ENCODE measurements around the gene RGL1. TPM values are rescaled to one million over a fixed set of nuclear protein-coding genes. Genes with fewer than 3 reads are reported as not detected.

The RGL1 gene
- total and polyA plus RNA-seq, 9 of the 15 experiments (the other 6 are each of a cell fraction or from before 2014, with no cell fraction given): under 0.01 to 0.07 (median 0.04) TPM

DNA sequence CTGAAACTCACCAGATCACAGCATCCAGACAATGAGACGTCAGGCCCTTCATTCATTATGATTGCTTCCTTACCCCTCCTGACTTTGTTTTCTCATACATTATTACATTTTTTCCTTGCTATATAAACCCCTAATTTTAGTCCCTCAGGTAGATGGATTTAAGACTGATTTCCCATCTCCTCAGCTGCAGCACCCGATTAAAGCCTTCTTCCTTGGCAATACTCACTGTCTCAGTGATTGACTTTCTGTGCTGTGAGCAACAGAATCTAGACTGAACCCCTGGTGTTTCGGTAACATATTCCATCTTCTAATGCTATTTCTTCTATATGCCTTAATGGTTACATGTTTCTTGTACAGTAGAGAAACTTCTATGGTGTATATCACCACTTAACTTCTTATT is 30.0 kb upstream of the RGL1 start:
- H3K27me3 ChIP-seq (ENCODE audit: control insufficient read depth in 2 of 2, insufficient read depth in 2 of 2, low read length in 2 of 2): no peaks in the 10 kb centered on the region
- no peak overlapping the region for H3K9ac ChIP-seq (ENCODE audit: insufficient read depth in 1 of 2, low read depth in 2 of 2, low read length in 2 of 2)
- no peaks in the 10 kb centered on the region for H3K9me1 ChIP-seq (ENCODE audit: control insufficient read depth, insufficient read depth, low read length)
- no peaks in the 10 kb centered on the region for H3K36me3 ChIP-seq (ENCODE audit: control insufficient read depth, insufficient read depth, low read length)
- no peaks in the 10 kb centered on the region for H3K4me1 ChIP-seq (replicated peaks in 1 of 2; ENCODE audit: control insufficient read depth in 2 of 2, insufficient read depth in 2 of 2, low read length in 2 of 2)
- 0% methylated on average over 3 of the region's 3 CpGs for WGBS (ENCODE audit: insufficient coverage, low coverage, missing lambda C conversion rate)
- ATAC-seq (no peak), DNase-seq (ENCODE audit: extremely low read depth in 1 of 4, low spot score in 3 of 4) (no peak), FAIRE-seq (no peak)
- POLR2A ChIA-PET: no interaction called here
- H2AFZ ChIP-seq (ENCODE audit: low read depth, low read length): no peak overlapping the region
- H3K27ac ChIP-seq (ENCODE audit: extremely low read depth, low read depth, low read length): no peak overlapping the region
- intact Hi-C loops (cut with micrococcal nuclease) (no loop called here), in situ Hi-C loops (cut with MboI) (no loop called here)
- no peaks in the 10 kb centered on the region for H3K9me3 ChIP-seq (replicated peaks; ENCODE audit: control insufficient read depth, insufficient read depth, low read depth, low read length)
- CTCF ChIA-PET (ENCODE audit: low intra/inter-chr PET ratio): no interaction called here
- TF ChIP-seq, protein P1, sequence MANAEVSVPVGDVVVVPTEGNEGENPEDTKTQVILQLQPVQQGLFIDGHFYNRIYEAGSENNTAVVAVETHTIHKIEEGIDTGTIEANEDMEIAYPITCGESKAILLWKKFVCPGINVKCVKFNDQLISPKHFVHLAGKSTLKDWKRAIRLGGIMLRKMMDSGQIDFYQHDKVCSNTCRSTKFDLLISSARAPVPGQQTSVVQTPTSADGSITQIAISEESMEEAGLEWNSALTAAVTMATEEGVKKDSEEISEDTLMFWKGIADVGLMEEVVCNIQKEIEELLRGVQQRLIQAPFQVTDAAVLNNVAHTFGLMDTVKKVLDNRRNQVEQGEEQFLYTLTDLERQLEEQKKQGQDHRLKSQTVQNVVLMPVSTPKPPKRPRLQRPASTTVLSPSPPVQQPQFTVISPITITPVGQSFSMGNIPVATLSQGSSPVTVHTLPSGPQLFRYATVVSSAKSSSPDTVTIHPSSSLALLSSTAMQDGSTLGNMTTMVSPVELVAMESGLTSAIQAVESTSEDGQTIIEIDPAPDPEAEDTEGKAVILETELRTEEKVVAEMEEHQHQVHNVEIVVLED (CRISPR knock-in tag; IDR thresholded peaks at IDR 0.05): no peak
- peak; percentile 76; the same call in 1 of the 2 replicates for TF ChIP-seq CBX5 (IDR thresholded peaks at IDR 0.05; ENCODE audit: borderline replicate concordance, low read depth)
- TF ChIP-seq FOXA3 (CRISPR knock-in tag; conservative IDR thresholded peaks at IDR 0.05 in 1 of 2, IDR thresholded peaks at IDR 0.05 in 1 of 2): no peak
- peak; percentile 95 for TF ChIP-seq ZNF124 (CRISPR knock-in tag; IDR thresholded peaks at IDR 0.05)
- TF ChIP-seq E2F5 (CRISPR knock-in tag; IDR thresholded peaks at IDR 0.05): no peak
- TF ChIP-seq, protein P2, sequence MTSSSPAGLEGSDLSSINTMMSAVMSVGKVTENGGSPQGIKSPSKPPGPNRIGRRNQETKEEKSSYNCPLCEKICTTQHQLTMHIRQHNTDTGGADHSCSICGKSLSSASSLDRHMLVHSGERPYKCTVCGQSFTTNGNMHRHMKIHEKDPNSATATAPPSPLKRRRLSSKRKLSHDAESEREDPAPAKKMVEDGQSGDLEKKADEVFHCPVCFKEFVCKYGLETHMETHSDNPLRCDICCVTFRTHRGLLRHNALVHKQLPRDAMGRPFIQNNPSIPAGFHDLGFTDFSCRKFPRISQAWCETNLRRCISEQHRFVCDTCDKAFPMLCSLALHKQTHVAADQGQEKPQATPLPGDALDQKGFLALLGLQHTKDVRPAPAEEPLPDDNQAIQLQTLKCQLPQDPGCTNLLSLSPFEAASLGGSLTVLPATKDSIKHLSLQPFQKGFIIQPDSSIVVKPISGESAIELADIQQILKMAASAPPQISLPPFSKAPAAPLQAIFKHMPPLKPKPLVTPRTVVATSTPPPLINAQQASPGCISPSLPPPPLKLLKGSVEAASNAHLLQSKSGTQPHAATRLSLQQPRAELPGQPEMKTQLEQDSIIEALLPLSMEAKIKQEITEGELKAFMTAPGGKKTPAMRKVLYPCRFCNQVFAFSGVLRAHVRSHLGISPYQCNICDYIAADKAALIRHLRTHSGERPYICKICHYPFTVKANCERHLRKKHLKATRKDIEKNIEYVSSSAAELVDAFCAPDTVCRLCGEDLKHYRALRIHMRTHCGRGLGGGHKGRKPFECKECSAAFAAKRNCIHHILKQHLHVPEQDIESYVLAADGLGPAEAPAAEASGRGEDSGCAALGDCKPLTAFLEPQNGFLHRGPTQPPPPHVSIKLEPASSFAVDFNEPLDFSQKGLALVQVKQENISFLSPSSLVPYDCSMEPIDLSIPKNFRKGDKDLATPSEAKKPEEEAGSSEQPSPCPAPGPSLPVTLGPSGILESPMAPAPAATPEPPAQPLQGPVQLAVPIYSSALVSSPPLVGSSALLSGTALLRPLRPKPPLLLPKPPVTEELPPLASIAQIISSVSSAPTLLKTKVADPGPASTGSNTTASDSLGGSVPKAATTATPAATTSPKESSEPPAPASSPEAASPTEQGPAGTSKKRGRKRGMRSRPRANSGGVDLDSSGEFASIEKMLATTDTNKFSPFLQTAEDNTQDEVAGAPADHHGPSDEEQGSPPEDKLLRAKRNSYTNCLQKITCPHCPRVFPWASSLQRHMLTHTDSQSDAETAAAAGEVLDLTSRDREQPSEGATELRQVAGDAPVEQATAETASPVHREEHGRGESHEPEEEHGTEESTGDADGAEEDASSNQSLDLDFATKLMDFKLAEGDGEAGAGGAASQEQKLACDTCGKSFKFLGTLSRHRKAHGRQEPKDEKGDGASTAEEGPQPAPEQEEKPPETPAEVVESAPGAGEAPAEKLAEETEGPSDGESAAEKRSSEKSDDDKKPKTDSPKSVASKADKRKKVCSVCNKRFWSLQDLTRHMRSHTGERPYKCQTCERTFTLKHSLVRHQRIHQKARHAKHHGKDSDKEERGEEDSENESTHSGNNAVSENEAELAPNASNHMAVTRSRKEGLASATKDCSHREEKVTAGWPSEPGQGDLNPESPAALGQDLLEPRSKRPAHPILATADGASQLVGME (CRISPR knock-in tag; IDR thresholded peaks at IDR 0.05): no peak
- no peaks in the 10 kb centered on the region for H3K79me2 ChIP-seq (ENCODE audit: control insufficient read depth, insufficient read depth, low read length)
- no TSS peak for BruUV-seq (replicated peaks)
- H4K20me1 ChIP-seq (replicated peaks; ENCODE audit: control insufficient read depth, insufficient read depth, low read length): no peaks in the 10 kb centered on the region
- H3K4me2 ChIP-seq (ENCODE audit: insufficient read depth, low read length): no peak overlapping the region
- no peak overlapping the region for H3K4me3 ChIP-seq

Data from K562 (cell line).